PC-3 (cell line): ENCODE measurements around the gene DMD.

Source experiments
- EZH2 ChIP-seq: fragments of 300-600 bp; sonication (generic); IDR thresholded peaks from one replicate; pipeline ENCODE4 v1.6.1; 2017; ENCODE audit warnings: antibody characterized with exemption, mild to moderate bottlenecking, low read length; ENCODE audit not compliant: unreplicated experiment
- TF ChIP-seq, protein P1 (sequence below): fragments of 300-600 bp; sonication (generic); conservative IDR thresholded peaks from 2 replicates; pipeline ENCODE4 v1.5.1; 2017; ENCODE audit warnings: antibody characterized with exemption, low read depth, mild to moderate bottlenecking, low read length

DNA sequence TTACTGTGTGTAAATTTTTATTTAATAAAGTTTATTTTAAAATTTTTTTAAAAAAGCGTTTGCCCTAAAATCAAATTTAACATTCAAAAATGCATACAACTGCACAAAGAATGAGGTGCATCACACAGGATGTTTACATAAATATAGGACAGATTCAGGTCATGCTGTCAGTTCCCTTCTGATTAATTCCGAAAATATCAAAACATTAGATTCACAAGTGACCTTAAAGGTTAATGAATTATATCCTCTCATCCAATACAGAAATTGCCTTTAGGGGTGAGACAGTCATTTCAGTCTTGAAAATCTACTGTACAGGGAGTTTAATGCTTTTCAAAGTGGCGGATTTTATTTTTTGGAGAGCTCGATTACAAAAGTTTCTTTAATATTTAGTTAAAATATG is 1930.8 kb downstream of the DMD start:
- TF ChIP-seq, protein P1, sequence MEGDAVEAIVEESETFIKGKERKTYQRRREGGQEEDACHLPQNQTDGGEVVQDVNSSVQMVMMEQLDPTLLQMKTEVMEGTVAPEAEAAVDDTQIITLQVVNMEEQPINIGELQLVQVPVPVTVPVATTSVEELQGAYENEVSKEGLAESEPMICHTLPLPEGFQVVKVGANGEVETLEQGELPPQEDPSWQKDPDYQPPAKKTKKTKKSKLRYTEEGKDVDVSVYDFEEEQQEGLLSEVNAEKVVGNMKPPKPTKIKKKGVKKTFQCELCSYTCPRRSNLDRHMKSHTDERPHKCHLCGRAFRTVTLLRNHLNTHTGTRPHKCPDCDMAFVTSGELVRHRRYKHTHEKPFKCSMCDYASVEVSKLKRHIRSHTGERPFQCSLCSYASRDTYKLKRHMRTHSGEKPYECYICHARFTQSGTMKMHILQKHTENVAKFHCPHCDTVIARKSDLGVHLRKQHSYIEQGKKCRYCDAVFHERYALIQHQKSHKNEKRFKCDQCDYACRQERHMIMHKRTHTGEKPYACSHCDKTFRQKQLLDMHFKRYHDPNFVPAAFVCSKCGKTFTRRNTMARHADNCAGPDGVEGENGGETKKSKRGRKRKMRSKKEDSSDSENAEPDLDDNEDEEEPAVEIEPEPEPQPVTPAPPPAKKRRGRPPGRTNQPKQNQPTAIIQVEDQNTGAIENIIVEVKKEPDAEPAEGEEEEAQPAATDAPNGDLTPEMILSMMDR: no peak
- TF ChIP-seq EZH2: no peak
